HEK293 (cell line): ENCODE data around the gene LDOC1.
"Not testable (repeated sequence)": the region's sequence is repeated elsewhere in the genome, so short reads cannot be mapped to it uniquely, and the experiment has no call there.

ENCODE experiments used
- CTCF ChIA-PET: fragments of 350-600 bp; formaldehyde crosslinking; extraction: SDS; loops from one replicate; lab custom pipeline; 2021; ENCODE audit warnings: antibody characterized with exemption; lab: Yijun Ruan, JAX
- POLR2A ChIA-PET: fragments of 300-600 bp; formaldehyde crosslinking; extraction: SDS; loops from one replicate; lab custom pipeline; 2020; ENCODE audit warnings: antibody characterized with exemption, inconsistent platforms; lab: Yijun Ruan, JAX
- H3K27ac ChIP-seq: fragments of 200-500 bp; sonication (Bioruptor generic); 2 replicates; pipeline ENCODE4 v1.5.1; 2014; ENCODE audit warnings: low read depth, low read length, control low read depth, inconsistent platforms; ENCODE audit errors: extremely low read depth
- H3K36me3 ChIP-seq, 2 experiments: fragments of 200-500 bp in 1 of 2; sonication (Bioruptor generic) in 1 of 2; 1 replicate in 1 of 2; 2 replicates in 1 of 2; pipeline ENCODE4 v1.5.1; 2014 to 2017; ENCODE audit warnings: inconsistent platforms in 2 of 2, low read length in 2 of 2; ENCODE audit not compliant: control insufficient read depth in 2 of 2, insufficient read depth in 1 of 2
- H3K4me1 ChIP-seq: fragments of 200-500 bp; sonication (Bioruptor generic); 2 replicates; pipeline ENCODE4 v1.5.1; 2014; ENCODE audit warnings: mild to moderate bottlenecking, low read length, inconsistent platforms; ENCODE audit not compliant: control insufficient read depth, insufficient read depth
- H3K4me3 ChIP-seq: 2 replicates; pipeline ENCODE4 v1.5.1; 2011; ENCODE audit warnings: low read depth, mild to moderate bottlenecking, control low read depth, low read length, moderate library complexity
- H3K9me3 ChIP-seq: fragments of 200-500 bp; sonication (Bioruptor generic); 2 replicates; pipeline ENCODE4 v1.5.1; 2014; ENCODE audit warnings: low read depth, low read length, inconsistent platforms; ENCODE audit not compliant: control insufficient read depth, insufficient read depth
- AEBP2 ChIP-seq: fragments of 450-650 bp; formaldehyde crosslinking; IDR thresholded peaks from 2 replicates; pipeline ENCODE4 v1.5.1; 2016; ENCODE audit warnings: missing biosample characterization, missing genetic modification characterization, borderline replicate concordance
- KLF1 ChIP-seq: fragments of 450-650 bp; formaldehyde crosslinking; IDR thresholded peaks from 2 replicates; pipeline ENCODE4 v1.5.1; 2016; ENCODE audit warnings: missing biosample characterization, missing genetic modification characterization
- KLF16 ChIP-seq: fragments of 450-650 bp; formaldehyde crosslinking; IDR thresholded peaks from 2 replicates; pipeline ENCODE4 v1.5.1; 2017; ENCODE audit warnings: missing biosample characterization, missing genetic modification characterization
- KLF8 ChIP-seq: fragments of 450-650 bp; formaldehyde crosslinking; IDR thresholded peaks from 2 replicates; pipeline ENCODE4 v1.5.1; 2016; ENCODE audit warnings: missing biosample characterization, missing genetic modification characterization
- PATZ1 ChIP-seq: fragments of 450-650 bp; formaldehyde crosslinking; IDR thresholded peaks from 2 replicates; pipeline ENCODE4 v1.5.1; 2016; ENCODE audit warnings: missing biosample characterization, missing genetic modification characterization
- PBX3 ChIP-seq: sonication (generic); formaldehyde crosslinking; IDR thresholded peaks from 2 replicates; pipeline ENCODE4 v1.8.1; 2022; ENCODE audit warnings: mild to moderate bottlenecking, moderate library complexity, missing genetic modification reagents
- SALL2 ChIP-seq: fragments of 450-650 bp; formaldehyde crosslinking; IDR thresholded peaks from 2 replicates; pipeline ENCODE4 v1.5.0; 2017; ENCODE audit warnings: missing biosample characterization, mild to moderate bottlenecking, missing genetic modification characterization, borderline replicate concordance
- SP2 ChIP-seq: fragments of 450-650 bp; formaldehyde crosslinking; IDR thresholded peaks from 2 replicates; pipeline ENCODE4 v1.5.1; 2016; ENCODE audit warnings: missing biosample characterization, missing genetic modification characterization
- YY1 ChIP-seq: fragments of 450-650 bp; formaldehyde crosslinking; IDR thresholded peaks from 2 replicates; pipeline ENCODE4 v1.5.1; 2018; ENCODE audit warnings: missing biosample characterization, missing genetic modification characterization
- ZBTB20 ChIP-seq: fragments of 450-650 bp; formaldehyde crosslinking; IDR thresholded peaks from 2 replicates; pipeline ENCODE4 v1.5.1; 2016; ENCODE audit warnings: missing biosample characterization, missing genetic modification characterization
- ZBTB49 ChIP-seq: fragments of 450-650 bp; formaldehyde crosslinking; IDR thresholded peaks from 2 replicates; pipeline ENCODE4 v1.5.1; 2016; ENCODE audit warnings: missing biosample characterization, missing genetic modification characterization, low read depth
- ZNF10 ChIP-seq: fragments of 450-650 bp; formaldehyde crosslinking; IDR thresholded peaks from 2 replicates; pipeline ENCODE4 v1.5.1; 2017; ENCODE audit warnings: missing biosample characterization, missing genetic modification characterization
- ZNF202 ChIP-seq: fragments of 450-650 bp; formaldehyde crosslinking; IDR thresholded peaks from 2 replicates; pipeline ENCODE4 v1.5.1; 2016; ENCODE audit warnings: missing biosample characterization, missing genetic modification characterization, borderline replicate concordance
- ZNF23 ChIP-seq: fragments of 450-650 bp; formaldehyde crosslinking; IDR thresholded peaks from 2 replicates; pipeline ENCODE4 v1.5.1; 2016; ENCODE audit warnings: missing biosample characterization, missing genetic modification characterization, borderline replicate concordance
- ZNF239 ChIP-seq: fragments of 450-650 bp; formaldehyde crosslinking; IDR thresholded peaks from 2 replicates; pipeline ENCODE4 v1.5.1; 2016; ENCODE audit warnings: missing biosample characterization, missing genetic modification characterization
- ZNF24 ChIP-seq: fragments of 450-650 bp; formaldehyde crosslinking; IDR thresholded peaks from 2 replicates; pipeline ENCODE4 v1.5.1; 2016; ENCODE audit warnings: missing biosample characterization, missing genetic modification characterization
- ZNF350 ChIP-seq: fragments of 450-650 bp; formaldehyde crosslinking; IDR thresholded peaks from 2 replicates; pipeline ENCODE4 v1.5.0; 2017; ENCODE audit warnings: missing biosample characterization, mild to moderate bottlenecking, missing genetic modification characterization
- ZNF354C ChIP-seq: fragments of 450-650 bp; formaldehyde crosslinking; IDR thresholded peaks from 2 replicates; pipeline ENCODE4 v1.5.1; 2016; ENCODE audit warnings: missing biosample characterization, missing genetic modification characterization, low read depth, borderline replicate concordance
- ZNF423 ChIP-seq: fragments of 450-650 bp; formaldehyde crosslinking; IDR thresholded peaks from 2 replicates; pipeline ENCODE4 v1.5.1; 2016; ENCODE audit warnings: missing biosample characterization, missing genetic modification characterization
- ZNF561 ChIP-seq: fragments of 450-650 bp; IDR thresholded peaks from 2 replicates; pipeline ENCODE4 v1.5.1; 2018; ENCODE audit warnings: missing biosample characterization, missing genetic modification characterization, borderline replicate concordance
- ZNF580 ChIP-seq: fragments of 450-650 bp; formaldehyde crosslinking; IDR thresholded peaks from 2 replicates; pipeline ENCODE4 v1.5.1; 2016; ENCODE audit warnings: missing biosample characterization, missing genetic modification characterization
- ZNF610 ChIP-seq: fragments of 450-650 bp; formaldehyde crosslinking; IDR thresholded peaks from 2 replicates; pipeline ENCODE4 v1.5.1; 2016; ENCODE audit warnings: missing biosample characterization, missing genetic modification characterization, borderline replicate concordance
- ZNF791 ChIP-seq: fragments of 450-650 bp; formaldehyde crosslinking; IDR thresholded peaks from 2 replicates; pipeline ENCODE4 v1.5.1; 2016; ENCODE audit warnings: missing biosample characterization, missing genetic modification characterization
- ZNF837 ChIP-seq: fragments of 450-650 bp; formaldehyde crosslinking; IDR thresholded peaks from 2 replicates; pipeline ENCODE4 v1.5.1; 2016; ENCODE audit warnings: missing biosample characterization, missing genetic modification characterization
- ZSCAN16 ChIP-seq: fragments of 450-650 bp; formaldehyde crosslinking; IDR thresholded peaks from 2 replicates; pipeline ENCODE4 v1.5.1; 2016; ENCODE audit warnings: missing biosample characterization, missing genetic modification characterization

Gene LDOC1

GRCh38 chrX:141158084-141158483 is 18.8 kb downstream of the LDOC1 start:
- Histone ChIP-seq H3K36me3 (no peaks in the 10 kb centered on the region), H3K27ac (no peak overlapping the region), H3K4me3 (no peak overlapping the region), H3K9me3 (no peaks in the 10 kb centered on the region), H3K4me1 (no peaks in the 10 kb centered on the region)
- no peak for TF ChIP-seq SALL2
- no peak for TF ChIP-seq ZNF239 (tag by site-specific recombination)
- TF ChIP-seq ZNF837 (tag by site-specific recombination): no peak
- TF ChIP-seq ZNF23: no peak
- TF ChIP-seq ZNF10: no peak
- no peak for TF ChIP-seq ZNF202 (tag by site-specific recombination)
- no peak for TF ChIP-seq ZNF350 (tag by site-specific recombination)
- no peak for TF ChIP-seq KLF1 (tag by site-specific recombination)
- no peak for TF ChIP-seq ZNF561 (tag by site-specific recombination)
- TF ChIP-seq YY1 (tag by site-specific recombination): no peak
- no peak for TF ChIP-seq ZNF791 (tag by site-specific recombination)
- TF ChIP-seq PATZ1 (tag by site-specific recombination): no peak
- TF ChIP-seq PBX3 (CRISPR knock-in tag): no peak
- no peak for TF ChIP-seq AEBP2 (tag by site-specific recombination)
- TF ChIP-seq KLF16: no peak
- TF ChIP-seq ZNF580 (tag by site-specific recombination): no peak
- no peak for TF ChIP-seq ZNF354C (tag by site-specific recombination)
- ChIA-PET POLR2A (no interaction called here), CTCF (interaction anchor here (0.7 kb wide), 1 partner anchor 232 kb away, joined by 3 read pairs; no protein-coding TSS in a partner anchor)

- H3K27ac ChIP-seq, H3K36me3 ChIP-seq, CTCF ChIA-PET, H3K4me1 ChIP-seq, H3K9me3 ChIP-seq, POLR2A ChIA-PET, H3K4me3 ChIP-seq: not testable (repeated sequence)
Observed at GRCh38 chrX:141155231-141155630, 21.7 kb downstream of the LDOC1 start.

- no peak overlapping the region for H3K27ac ChIP-seq
- H3K4me3 ChIP-seq: no peak overlapping the region
- H3K4me1 ChIP-seq: no peaks in the 10 kb centered on the region
- CTCF ChIA-PET: no interaction called here
- no peaks in the 10 kb centered on the region for H3K9me3 ChIP-seq
- POLR2A ChIA-PET: no interaction called here
- no peaks in the 10 kb centered on the region for H3K36me3 ChIP-seq
- TF ChIP-seq ZBTB49 (no peak), SP2 (tag by site-specific recombination) (no peak), KLF8 (tag by site-specific recombination) (no peak), ZNF24 (tag by site-specific recombination) (no peak), ZSCAN16 (no peak), ZNF423 (no peak), ZBTB20 (tag by site-specific recombination) (no peak), ZNF610 (tag by site-specific recombination) (no peak)
Observed at GRCh38 chrX:141142946-141143345, 34.0 kb downstream of the LDOC1 start.
